NCI-H510A (cell line): ENCODE measurements around the gene IL7R.
"Not testable (repeated sequence)": the region's sequence is repeated elsewhere in the genome, so short reads cannot be mapped to it uniquely, and the experiment has no call there.

Experiments used
- DNase-seq: peaks from one replicate; lab custom pipeline; 2025; lab: John Stamatoyannopoulos, UW

IL7R gene

DNA sequence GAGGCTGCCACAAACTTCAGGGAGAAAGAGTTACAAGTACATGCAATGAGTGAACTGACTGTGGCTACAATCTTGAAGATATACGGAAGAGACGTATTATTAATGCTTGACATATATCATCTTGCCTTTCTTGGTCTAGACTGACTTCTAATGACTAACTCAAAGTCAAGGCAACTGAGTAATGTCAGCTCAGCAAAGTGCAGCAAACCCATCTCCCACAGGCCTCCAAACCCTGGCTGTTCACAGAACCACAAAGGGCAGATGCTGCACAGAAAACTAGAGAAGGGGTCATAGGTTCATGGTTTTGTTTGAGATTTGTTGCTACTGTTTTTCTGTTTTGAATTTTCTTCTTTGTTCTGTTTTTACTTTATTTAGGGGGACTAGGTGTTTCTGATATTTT, 21.0 kb downstream of the IL7R start:
- no peak for DNase-seq

DNA sequence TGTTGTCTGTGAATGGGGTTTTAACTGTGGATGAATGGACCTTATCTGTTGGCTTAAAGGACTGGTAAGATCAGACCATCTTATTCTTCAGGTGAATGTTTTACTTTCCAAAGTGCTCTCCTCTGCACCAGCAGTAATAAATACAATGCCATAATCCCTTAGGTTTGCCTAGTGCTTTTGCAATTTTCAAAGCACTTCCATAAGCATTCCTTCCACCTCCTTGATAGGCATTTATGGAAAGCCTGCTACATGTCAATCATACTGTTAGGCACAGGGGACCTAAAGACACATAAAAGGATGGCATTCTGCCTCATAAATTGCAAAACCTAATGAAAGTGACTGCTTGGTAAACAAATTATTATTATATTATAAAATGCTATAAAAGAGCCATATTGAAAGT, 21.4 kb downstream of the IL7R start:
- DNase-seq = no peak

GRCh38 chr5:35879096-35879495, 22.4 kb downstream of the IL7R start:
- DNase-seq = no peak

- DNase-seq = no peak
Measured at GRCh38 chr5:35879649-35880048, 23.0 kb downstream of the IL7R start.

DNA sequence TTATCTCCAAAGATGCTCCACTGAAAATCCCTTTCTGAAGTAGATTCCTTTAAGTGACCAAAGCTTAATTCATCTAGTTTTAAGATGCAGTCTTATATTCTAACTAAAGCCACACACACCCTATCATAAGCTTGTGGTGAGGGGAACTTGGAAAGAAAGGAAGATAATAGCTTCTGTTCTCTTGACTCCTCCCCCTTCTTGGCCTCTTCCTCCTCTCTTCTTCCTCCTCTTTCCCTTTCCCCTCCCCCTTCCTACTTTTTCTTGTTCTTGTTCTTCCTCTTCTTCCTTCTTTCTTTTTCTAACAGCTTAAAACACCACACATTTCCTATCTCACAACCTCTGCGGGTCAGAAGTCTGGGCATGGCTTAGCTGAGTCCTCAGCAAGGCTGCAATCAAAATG, 23.5 kb downstream of the IL7R start:
- DNase-seq = no peak

DNA sequence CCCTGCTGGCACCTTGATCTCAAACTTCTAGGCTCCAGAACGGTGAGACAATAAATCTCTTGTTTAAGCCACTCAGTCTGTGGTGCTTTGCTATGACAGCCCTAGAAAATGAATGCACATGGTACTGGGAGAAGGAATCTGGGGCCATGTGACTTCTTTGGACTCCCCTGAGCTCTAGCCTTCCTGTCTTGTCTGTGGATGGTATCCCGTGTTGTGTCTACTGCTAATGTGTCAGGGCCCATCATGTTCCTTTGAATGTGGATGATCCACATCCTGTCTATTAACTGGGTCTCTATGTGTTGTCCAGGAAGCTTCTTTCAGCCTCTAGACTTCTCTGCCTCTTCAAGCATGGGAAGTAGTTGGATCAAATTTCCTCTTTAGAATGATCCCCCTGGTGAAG, 25.1 kb downstream of the IL7R start:
- DNase-seq = no peak

DNA sequence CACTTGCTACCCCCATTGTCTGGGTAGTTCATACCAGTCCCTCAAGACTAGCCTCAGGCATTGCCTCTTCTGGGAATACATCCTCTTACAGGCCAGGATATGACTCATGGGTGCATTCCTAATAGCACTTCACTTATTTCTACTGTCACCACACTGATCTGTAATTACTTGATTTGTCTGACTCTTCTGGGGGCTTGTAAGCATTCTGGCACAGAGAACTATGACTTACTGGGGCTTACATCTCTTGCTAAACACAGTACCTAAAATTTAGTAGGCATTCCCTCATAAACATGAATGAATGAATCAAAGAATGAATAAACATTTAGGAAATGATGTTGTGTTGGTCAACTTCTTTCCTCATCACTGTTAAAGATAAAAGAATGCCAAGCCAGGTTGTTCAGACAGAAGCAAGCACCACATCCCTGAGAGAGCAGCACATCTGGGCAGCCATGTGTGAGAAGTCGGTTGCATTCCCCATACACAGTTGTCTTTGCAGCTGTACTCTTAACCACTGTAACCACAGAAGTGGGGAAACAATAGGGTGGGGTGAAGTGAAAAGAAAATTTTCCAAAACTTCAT, 27.6 kb downstream of the IL7R start:
- DNase-seq = no peak

- DNase-seq = no peak
Measured at GRCh38 chr5:35884773-35885172, 28.1 kb downstream of the IL7R start.

- no peak for DNase-seq
Measured at GRCh38 chr5:35886381-35886780, 29.7 kb downstream of the IL7R start.

GRCh38 chr5:35887321-35888100, 30.8 kb downstream of the IL7R start:
- DNase-seq = no peak

DNA sequence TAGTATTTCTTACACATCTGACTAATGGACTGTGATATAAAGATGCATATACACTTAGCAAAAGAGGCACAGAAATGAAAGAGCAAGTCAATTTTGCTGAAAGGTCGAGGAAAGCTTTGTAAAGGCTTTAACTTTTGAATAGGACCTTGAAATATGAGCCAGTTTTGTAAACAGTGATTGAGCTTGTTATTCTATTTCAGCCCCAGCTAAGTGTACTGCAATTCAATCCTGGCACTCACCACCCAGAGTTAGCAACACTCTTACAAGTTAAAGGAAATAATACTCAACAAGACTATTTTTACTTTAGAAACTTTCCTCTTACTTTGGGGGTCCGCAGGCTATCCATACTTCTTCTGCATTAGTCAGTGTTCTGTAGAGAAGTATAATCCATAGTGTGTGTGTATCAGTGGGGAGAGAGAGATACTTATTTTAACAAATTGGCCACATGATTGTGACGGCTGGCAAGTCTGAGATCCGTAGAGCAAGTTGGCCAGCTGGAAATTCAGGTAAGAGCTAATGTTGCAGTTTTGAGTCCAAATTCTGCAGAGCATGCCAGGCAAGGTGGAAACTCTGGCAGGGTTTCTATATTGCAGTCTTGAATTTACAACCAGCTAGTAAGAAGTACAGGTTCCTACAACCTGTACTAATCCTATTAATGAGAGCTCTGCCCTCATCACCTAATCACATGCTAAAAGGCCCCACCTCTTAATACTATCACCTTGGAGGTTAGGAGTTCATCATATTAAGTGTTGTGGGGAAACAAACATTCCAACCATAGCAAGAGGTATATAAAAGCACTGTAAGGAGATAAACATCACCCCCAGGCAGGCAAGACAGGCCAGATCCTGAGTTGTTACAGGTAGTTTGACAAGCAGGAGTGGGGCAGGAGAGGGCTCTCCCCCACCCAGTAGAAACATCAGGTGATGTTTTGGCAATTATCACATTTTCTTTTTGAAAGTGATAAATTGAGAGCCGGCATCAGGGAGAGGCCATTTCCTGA, 33.6 kb downstream of the IL7R start:
- no peak for DNase-seq

- not testable (repeated sequence) for DNase-seq
Measured at GRCh38 chr5:35892799-35893198, 36.1 kb downstream of the IL7R start.

- no peak for DNase-seq
Measured at GRCh38 chr5:35894131-35894530, 37.4 kb downstream of the IL7R start.

DNA sequence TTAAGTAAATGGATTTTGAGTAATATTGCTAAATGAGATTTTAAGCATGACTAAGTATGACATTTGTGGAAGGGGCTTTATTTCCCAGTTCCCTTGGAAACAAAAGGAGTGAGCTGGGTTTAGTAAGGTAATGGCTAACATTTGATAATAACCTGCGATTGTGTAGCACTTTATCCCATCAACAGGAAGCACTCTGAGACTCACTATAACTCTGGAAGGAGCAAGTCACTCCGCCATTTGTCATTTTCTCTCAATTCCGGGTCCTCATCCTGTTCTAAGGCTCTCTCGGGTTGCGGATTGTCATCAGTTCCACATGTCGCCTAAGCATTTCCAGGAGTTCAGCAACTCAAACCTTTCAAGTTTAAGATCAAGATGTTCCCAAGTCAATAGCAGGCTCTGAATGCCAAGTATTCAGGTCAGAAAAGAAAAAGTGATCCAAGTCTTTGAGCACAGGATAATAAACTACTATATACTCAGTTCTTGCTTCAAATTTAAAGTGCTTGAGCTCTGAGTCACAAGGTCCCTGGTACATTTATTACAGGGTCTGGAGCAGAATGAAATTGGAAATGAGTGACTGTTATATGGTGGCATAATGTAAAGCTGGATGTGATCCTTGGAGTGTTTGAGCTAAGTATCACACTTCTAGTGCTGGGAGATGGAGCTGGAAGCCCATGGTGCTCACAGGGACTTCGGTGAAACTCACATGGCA, 42.4 kb downstream of the IL7R start:
- DNase-seq = no peak

GRCh38 chr5:35899800-35900199, 43.1 kb downstream of the IL7R start:
- DNase-seq = no peak

GRCh38 chr5:35900972-35901695, 44.4 kb downstream of the IL7R start:
- DNase-seq = no peak

DNA sequence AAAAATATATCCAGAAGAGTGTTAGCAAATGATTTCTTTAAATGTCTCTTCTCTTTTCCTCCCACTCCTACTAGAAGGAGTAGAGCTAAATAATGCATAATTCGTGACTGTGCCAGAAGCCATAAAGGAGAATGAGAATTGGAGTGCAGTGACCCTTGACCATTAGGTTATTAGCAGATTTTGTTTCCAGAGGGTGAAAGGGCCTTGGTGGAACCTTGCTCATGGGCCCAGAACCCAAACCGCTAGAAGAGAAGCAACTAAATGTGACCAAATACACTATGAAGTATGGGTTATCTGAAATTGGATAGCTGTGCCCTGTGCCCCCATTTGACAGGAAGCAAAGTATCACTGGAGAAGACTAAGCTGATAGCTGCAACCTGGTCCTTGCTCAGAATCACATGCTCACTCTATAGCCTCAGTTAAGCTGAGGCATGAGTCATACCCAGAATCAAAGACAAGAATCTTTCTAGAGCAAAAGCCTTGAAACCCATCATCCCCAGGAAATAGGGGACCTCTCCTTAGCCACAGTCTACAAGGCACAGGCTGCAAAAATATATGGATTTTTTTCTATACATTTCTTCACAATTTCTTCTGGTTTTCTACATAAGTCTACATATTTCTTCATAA, 45.5 kb downstream of the IL7R start:
- DNase-seq = no peak

- DNase-seq = no peak
Measured at GRCh38 chr5:35903631-35904203, 47.0 kb downstream of the IL7R start.

- no peak for DNase-seq
Measured at GRCh38 chr5:35904443-35905132, 47.9 kb downstream of the IL7R start.

DNA sequence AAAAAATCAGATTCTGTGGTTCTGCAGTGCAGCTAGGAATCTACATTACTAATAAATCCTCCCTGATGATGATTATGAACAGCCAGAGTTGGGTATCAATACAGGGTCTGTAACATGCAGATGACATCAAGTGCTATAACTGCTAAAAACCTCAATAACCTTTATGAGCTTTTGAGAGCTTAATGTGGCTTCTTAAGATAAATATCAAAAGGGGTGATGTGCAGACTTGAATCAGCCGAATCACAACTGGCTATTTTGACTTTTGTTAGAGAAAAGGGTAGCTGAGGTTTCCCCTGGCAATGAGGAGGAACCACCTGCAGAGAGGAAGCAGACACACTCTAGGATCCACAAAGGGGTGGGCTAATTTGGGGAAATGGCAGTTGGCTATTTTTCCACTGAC, 51.5 kb downstream of the IL7R start:
- no peak for DNase-seq
